Hematopoietic multipotent progenitor cell treated with erythropoietin and hydrocortisone succinate and interleukin-3 and kit ligand, for 6 days (in vitro differentiated cells): ENCODE data around the gene LPCAT4.
A peak's percentile ranks its signal among the peaks of the same experiment; 100 is the strongest.
"Not testable (repeated sequence)": the region's sequence is repeated elsewhere in the genome, so short reads cannot be mapped to it uniquely, and the experiment has no call there.

Source experiments
- DNase-seq: peaks from one replicate; pipeline ENCODE4 v3.0.0-alpha.2; 2015

Gene LPCAT4

GRCh38 chr15:34361278-34361677 is 5.7 kb downstream of the LPCAT4 start:
- DNase-seq: no peak

GRCh38 chr15:34360298-34360697 is 6.7 kb downstream of the LPCAT4 start:
- no peak for DNase-seq

GRCh38 chr15:34359416-34359815 is 7.6 kb downstream of the LPCAT4 start:
- DNase-seq: no peak

- DNase-seq: no peak
Measured at GRCh38 chr15:34358948-34359347, 8.0 kb downstream of the LPCAT4 start.

- peak; percentile 24 for DNase-seq
Measured at GRCh38 chr15:34358367-34358766, 8.6 kb downstream of the LPCAT4 start.

- no peak for DNase-seq
Measured at GRCh38 chr15:34357653-34358052, 9.3 kb downstream of the LPCAT4 start.

GRCh38 chr15:34355241-34355640 is 11.8 kb downstream of the LPCAT4 start:
- no peak for DNase-seq

GRCh38 chr15:34354286-34354685 is 12.7 kb downstream of the LPCAT4 start:
- no peak for DNase-seq

- DNase-seq: no peak
Measured at GRCh38 chr15:34353627-34354026, 13.4 kb downstream of the LPCAT4 start.

GRCh38 chr15:34352996-34353395 is 14.0 kb downstream of the LPCAT4 start:
- DNase-seq: not testable (repeated sequence)

GRCh38 chr15:34349769-34350168 is 17.2 kb downstream of the LPCAT4 start:
- DNase-seq: no peak

GRCh38 chr15:34348735-34349300 is 18.2 kb downstream of the LPCAT4 start:
- DNase-seq: peak; percentile 37

GRCh38 chr15:34347951-34348638 is 18.9 kb downstream of the LPCAT4 start:
- DNase-seq: no peak

GRCh38 chr15:34342737-34343575 is 24.0 kb downstream of the LPCAT4 start, which contains the start of the genes NOP10 and NUTM1:
Gene NOP10, minus strand, starts transcription at chr15:34343136. Its CDS starts 63 bp downstream, at chr15:34343073.
Gene NUTM1, plus strand, starts transcription at chr15:34343315. Its CDS starts 382 bp downstream, at chr15:34343697.
- peak; percentile 97 for DNase-seq

GRCh38 chr15:34342213-34342736 is 24.7 kb downstream of the LPCAT4 start:
- DNase-seq: peak; percentile 30

GRCh38 chr15:34341381-34342212 is 25.4 kb downstream of the LPCAT4 start:
- peak; percentile 73 for DNase-seq

- DNase-seq: no peak
Measured at GRCh38 chr15:34339946-34340345, 27.1 kb downstream of the LPCAT4 start.

GRCh38 chr15:34338347-34338746 is 28.6 kb downstream of the LPCAT4 start:
- DNase-seq: no peak

GRCh38 chr15:34337557-34338306 is 29.3 kb downstream of the LPCAT4 start, which contains the start of gene SLC12A6:
Gene SLC12A6, minus strand, starts transcription at chr15:34337781. Its CDS starts 1,101 bp downstream, at chr15:34336680.
- DNase-seq: peak; percentile 96

- DNase-seq: peak; percentile 58
Measured at GRCh38 chr15:34336991-34337556, 29.9 kb downstream of the LPCAT4 start.
